ENCODE results near the gene SEMA3G. TPM values are rescaled to one million over a fixed set of nuclear protein-coding genes. Genes with fewer than 3 reads are reported as not detected.

The SEMA3G gene
- total RNA-seq, 2 donors from 2014 or later: 2.4 to 2.6 TPM

GRCh38 chr3:52440671-52441070 is 4.2 kb downstream of the SEMA3G start:
- Histone ChIP-seq H3K4me1 (no peaks in the 10 kb centered on the region), H3K36me3 (no peaks in the 10 kb centered on the region), H3K27me3 (no peaks in the 10 kb centered on the region), H3K4me3 (no peak overlapping the region), H3K27ac (no peak overlapping the region), H3K9ac (ENCODE audit: low read depth in 2 of 2, low read length in 2 of 2) (no peak overlapping the region), H3K9me3 (no peaks in the 10 kb centered on the region)
- DNase-seq: no peak
- TF ChIP-seq CTCF (IDR thresholded peaks at IDR 0.05): no peak
- intact Hi-C loops (cut with DNase I): no loop called here

- Histone ChIP-seq H3K36me3 (no peaks in the 10 kb centered on the region), H3K9ac (ENCODE audit: low read depth in 2 of 2, low read length in 2 of 2) (no peak overlapping the region), H3K4me3 (no peak overlapping the region), H3K9me3 (no peaks in the 10 kb centered on the region), H3K27me3 (no peaks in the 10 kb centered on the region), H3K27ac (no peak overlapping the region), H3K4me1 (no peaks in the 10 kb centered on the region)
- intact Hi-C loops (cut with DNase I): no loop called here
- no peak for DNase-seq
- TF ChIP-seq CTCF (IDR thresholded peaks at IDR 0.05): no peak
Observed at GRCh38 chr3:52440249-52440551, 4.7 kb downstream of the SEMA3G start.

- intact Hi-C loops (cut with DNase I): no loop called here
- H3K4me3 ChIP-seq: no peak overlapping the region
- no peaks in the 10 kb centered on the region for H3K27me3 ChIP-seq
- no peak overlapping the region for H3K27ac ChIP-seq
- no peaks in the 10 kb centered on the region for H3K36me3 ChIP-seq
- no peaks in the 10 kb centered on the region for H3K9me3 ChIP-seq
- H3K9ac ChIP-seq (ENCODE audit: low read depth in 2 of 2, low read length in 2 of 2): no peak overlapping the region
- DNase-seq: no peak
- TF ChIP-seq CTCF (IDR thresholded peaks at IDR 0.05): no peak
- no peaks in the 10 kb centered on the region for H3K4me1 ChIP-seq
Observed at GRCh38 chr3:52439426-52440248, 5.3 kb downstream of the SEMA3G start.

GRCh38 chr3:52438579-52439425 is 6.1 kb downstream of the SEMA3G start:
- intact Hi-C loops (cut with DNase I): no loop called here
- Histone ChIP-seq H3K9me3 (no peaks in the 10 kb centered on the region), H3K36me3 (no peaks in the 10 kb centered on the region), H3K4me1 (no peaks in the 10 kb centered on the region), H3K27me3 (no peaks in the 10 kb centered on the region), H3K4me3 (no peak overlapping the region), H3K9ac (ENCODE audit: low read depth in 2 of 2, low read length in 2 of 2) (no peak overlapping the region), H3K27ac (no peak overlapping the region)
- TF ChIP-seq CTCF (IDR thresholded peaks at IDR 0.05): no peak
- no peak for DNase-seq

GRCh38 chr3:52438104-52438376 is 6.9 kb downstream of the SEMA3G start:
- no peak for DNase-seq
- H3K27me3 ChIP-seq: no peaks in the 10 kb centered on the region
- intact Hi-C loops (cut with DNase I): no loop called here
- H3K9me3 ChIP-seq: no peaks in the 10 kb centered on the region
- no peak overlapping the region for H3K27ac ChIP-seq
- H3K9ac ChIP-seq (ENCODE audit: low read depth in 2 of 2, low read length in 2 of 2): no peak overlapping the region
- H3K36me3 ChIP-seq: no peaks in the 10 kb centered on the region
- no peak for TF ChIP-seq CTCF (IDR thresholded peaks at IDR 0.05)
- H3K4me3 ChIP-seq: no peak overlapping the region
- H3K4me1 ChIP-seq: no peaks in the 10 kb centered on the region
